Subcutaneous adipose tissue (tissue), 4 donors: ENCODE data around the gene PARD3. TPM values are rescaled to one million over a fixed set of nuclear protein-coding genes. Genes with fewer than 3 reads are reported as not detected.

Experiments used
- CTCF ChIP-seq: fragments of 450-650 bp; IDR thresholded peaks from one replicate; pipeline ENCODE4 v1.5.1; 2016; ENCODE audit warnings: low read depth, mild to moderate bottlenecking, control low read depth, antibody characterized with exemption, moderate library complexity
- total RNA-seq, 4 donors: library from RNA; depleted of rRNA; stranded (reverse); fragments of >200 nt; gene quantifications; one replicate each; pipeline ENCODE4 v1.1.0, GENCODE V29; 2016

PARD3 gene
- total RNA-seq, 4 donors from 2014 or later: 39.4 to 70.3 (median 45.0) TPM

- TF ChIP-seq CTCF: no peak
Observed at GRCh38 chr10:34679177-34679576, 135.9 kb downstream of the PARD3 start.

GRCh38 chr10:34677591-34677990, 137.5 kb downstream of the PARD3 start:
- no peak for TF ChIP-seq CTCF

- TF ChIP-seq CTCF: no peak
Observed at GRCh38 chr10:34677132-34677531, 138.0 kb downstream of the PARD3 start.

- TF ChIP-seq CTCF: no peak
Observed at GRCh38 chr10:34674176-34674575, 140.9 kb downstream of the PARD3 start.

- no peak for TF ChIP-seq CTCF
Observed at GRCh38 chr10:34670081-34670480, 145.0 kb downstream of the PARD3 start.

GRCh38 chr10:34669079-34669478, 146.0 kb downstream of the PARD3 start:
- no peak for TF ChIP-seq CTCF

GRCh38 chr10:34667177-34667576, 147.9 kb downstream of the PARD3 start:
- no peak for TF ChIP-seq CTCF
